Endometrial microvascular endothelial cells (primary cell): ENCODE measurements around the gene SPRED1. TPM values are rescaled to one million over a fixed set of nuclear protein-coding genes. Genes with fewer than 3 reads are reported as not detected.
"Not testable (repeated sequence)": the region's sequence is repeated elsewhere in the genome, so short reads cannot be mapped to it uniquely, and the experiment has no call there.

Experiments used
- in situ Hi-C: cut with HindIII; loops from 2 replicates; pipeline ENCODE4 v1.10.0; 2017; ENCODE audit warnings: low sequenced_read_pairs, low pct_unique_long_range_greater_than_20kb; ENCODE audit errors: inconsistent ontology term
- total RNA-seq: library from RNA; depleted of rRNA; stranded (reverse); fragments of >200 nt; gene quantifications from one replicate; pipeline ENCODE4 v1.2.3, GENCODE V29; 2015; ENCODE audit errors: inconsistent ontology term

The SPRED1 gene
- total RNA-seq, 1 donor from 2014 or later, result 8.3 TPM

GRCh38 chr15:38271895-38272294 is 19.3 kb downstream of the SPRED1 start:
- in situ Hi-C loops, result no loop called here

- in situ Hi-C loops, result not testable (repeated sequence)
Measured at GRCh38 chr15:38272431-38272830, 19.8 kb downstream of the SPRED1 start.

DNA sequence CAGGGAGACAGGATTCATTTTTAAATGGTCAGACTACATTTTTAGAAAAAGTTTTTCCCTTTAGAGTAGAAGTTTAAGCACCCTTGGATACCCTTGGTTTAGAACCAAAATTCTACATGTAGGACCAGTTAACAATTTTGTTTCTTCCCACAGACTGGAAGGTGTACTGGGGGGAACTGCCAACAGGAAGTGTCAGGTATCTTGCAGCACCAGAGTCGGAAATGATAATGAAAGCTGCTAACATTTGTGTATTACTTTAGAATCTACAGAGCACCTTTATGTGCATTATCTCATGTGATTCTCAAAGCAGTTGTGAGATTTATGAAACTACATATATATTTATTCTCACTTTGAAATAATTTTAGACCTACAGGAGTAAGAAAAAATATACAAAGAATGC is 21.5 kb downstream of the SPRED1 start:
- in situ Hi-C loops, result no loop called here

- in situ Hi-C loops, result no loop called here
Measured at GRCh38 chr15:38275959-38276358, 23.3 kb downstream of the SPRED1 start.

DNA sequence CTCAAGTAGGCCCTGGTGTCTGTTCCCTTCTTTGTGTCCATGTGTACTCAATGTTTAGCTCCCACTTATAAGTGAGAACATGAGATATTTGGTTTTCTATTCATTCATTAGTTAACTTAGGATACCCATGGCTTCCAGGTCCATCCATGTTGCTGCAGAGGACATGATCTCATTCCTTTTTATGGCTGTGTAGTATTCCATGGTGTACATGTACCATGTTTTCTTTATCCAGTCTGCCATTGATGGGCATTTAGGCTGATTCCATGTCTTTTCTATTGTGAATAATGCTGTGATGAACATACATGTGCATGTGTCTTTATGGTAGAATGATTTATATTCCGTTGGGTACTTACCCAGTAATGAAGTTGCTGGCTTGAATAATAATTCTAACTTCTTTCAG is 24.6 kb downstream of the SPRED1 start:
- in situ Hi-C loops, result not testable (repeated sequence)

DNA sequence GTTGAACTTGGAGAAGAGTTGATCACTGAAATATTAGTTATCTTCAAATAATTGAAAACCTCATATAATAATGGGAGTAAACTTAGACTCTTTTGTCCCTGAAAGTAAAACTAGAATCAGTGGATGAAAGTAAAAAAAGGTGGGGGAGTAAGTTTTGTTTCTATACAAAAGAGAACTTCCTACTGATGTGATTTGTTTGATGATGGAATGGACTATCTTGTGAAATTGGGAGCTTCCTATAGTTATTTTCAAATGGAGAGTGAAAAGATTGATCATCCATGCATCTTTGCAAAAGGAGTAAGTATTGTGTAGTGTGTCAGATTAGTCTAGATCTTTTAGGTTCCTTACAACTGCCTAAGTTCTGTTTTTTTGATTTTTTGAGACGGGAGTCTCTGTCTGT is 28.4 kb downstream of the SPRED1 start:
- in situ Hi-C loops, result no loop called here

DNA sequence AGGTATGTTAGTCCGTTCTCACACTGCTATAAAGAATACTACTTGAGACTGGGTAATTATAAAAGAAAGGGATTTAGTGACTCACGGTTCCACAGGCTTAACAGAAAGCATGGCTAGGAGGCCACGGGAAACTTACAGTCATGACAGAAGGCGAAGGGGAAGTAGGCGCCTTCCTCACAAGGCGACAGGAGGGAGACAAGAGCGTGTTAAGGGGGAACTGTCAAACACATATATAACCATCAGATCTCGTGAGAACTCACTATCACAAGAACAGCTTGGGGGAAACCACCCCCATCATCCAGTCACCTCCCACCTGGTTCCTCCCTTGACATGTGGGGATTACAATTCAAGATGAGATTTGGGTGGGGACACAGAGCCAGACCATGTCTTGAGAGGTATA is 30.4 kb downstream of the SPRED1 start:
- in situ Hi-C loops, result no loop called here

GRCh38 chr15:38285456-38285855 is 32.8 kb downstream of the SPRED1 start:
- in situ Hi-C loops, result no loop called here

DNA sequence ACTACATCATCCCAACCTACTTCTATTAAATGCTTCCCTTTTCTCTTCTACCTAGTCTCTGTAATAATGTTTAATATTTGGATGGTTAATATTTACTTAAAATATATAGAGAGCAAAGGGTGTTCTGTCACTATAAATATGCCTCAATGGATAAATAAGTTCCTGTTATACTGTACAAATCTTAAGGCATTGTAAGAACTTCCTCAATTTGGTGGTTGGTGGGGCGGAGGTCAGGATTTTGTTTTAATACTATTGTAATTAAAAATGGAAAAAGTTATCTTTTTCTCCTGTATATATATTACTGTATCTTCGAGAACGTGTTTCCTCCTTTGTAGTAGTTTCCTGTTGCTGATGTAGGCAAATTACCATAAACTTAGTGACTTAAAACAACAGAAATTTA is 41.5 kb downstream of the SPRED1 start:
- in situ Hi-C loops, result no loop called here

GRCh38 chr15:38297623-38298388 is 45.2 kb downstream of the SPRED1 start:
- in situ Hi-C loops, result no loop called here

- in situ Hi-C loops, result no loop called here
Measured at GRCh38 chr15:38299216-38299615, 46.6 kb downstream of the SPRED1 start.

DNA sequence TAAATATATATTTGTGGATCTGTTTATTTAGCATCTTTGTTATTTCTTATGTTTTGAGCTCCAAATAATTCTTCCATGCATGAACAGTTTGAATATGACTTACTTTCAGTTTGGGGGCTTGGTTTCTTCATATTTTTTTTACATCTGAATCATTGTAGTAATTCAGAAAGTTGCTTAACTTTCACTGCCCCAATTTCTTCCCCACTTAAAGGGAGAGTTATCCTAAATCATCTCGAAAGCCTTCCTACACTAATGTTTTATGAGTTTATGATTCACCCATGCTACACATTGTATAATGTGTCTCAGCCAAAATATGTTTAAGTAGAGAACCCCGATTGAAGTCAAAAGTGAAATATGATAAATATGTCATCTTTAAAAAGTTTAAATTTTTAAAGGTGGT is 47.8 kb downstream of the SPRED1 start:
- in situ Hi-C loops, result no loop called here

DNA sequence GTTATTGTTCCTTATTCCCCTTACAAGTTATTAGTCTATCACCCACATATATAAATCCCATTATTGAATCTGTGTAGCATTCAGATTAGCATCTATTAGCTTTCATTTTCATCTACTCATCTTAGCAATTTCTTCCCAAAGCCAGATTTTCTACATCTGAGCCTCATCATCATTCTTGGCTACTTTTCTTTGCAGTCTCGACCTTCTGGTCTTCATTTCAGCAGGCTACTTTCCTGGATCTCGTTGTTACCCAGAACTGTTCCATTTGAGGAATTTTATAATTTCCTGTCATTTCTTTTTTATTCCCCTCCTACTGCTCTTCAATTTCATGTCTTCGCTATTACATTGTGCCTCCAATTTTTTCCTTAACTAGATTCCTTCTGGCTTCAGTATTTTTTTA is 51.8 kb downstream of the SPRED1 start:
- in situ Hi-C loops, result no loop called here

GRCh38 chr15:38307251-38307650 is 54.6 kb downstream of the SPRED1 start:
- in situ Hi-C loops, result no loop called here

GRCh38 chr15:38307861-38308641 is 55.4 kb downstream of the SPRED1 start:
- in situ Hi-C loops, result no loop called here

GRCh38 chr15:38308797-38309196 is 56.2 kb downstream of the SPRED1 start:
- in situ Hi-C loops, result no loop called here

DNA sequence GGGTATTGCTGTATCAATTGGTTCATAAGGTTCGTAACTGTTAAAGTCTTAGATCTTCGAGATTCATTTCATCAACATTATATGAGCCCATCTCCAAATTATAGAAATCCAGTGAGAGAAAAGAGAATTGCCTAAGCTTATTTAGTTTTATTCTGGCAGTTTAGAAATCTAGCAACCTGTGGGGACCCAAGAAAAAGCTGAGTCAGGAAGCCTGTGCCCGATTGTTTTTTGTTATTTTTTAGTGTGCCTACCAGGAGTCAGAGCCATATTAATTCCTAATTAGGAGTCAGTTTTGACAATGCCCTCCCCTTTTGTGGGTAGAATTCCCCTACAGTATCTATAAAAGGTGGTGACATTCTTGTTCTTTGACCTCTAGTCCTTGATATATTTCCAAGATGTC is 59.6 kb downstream of the SPRED1 start:
- in situ Hi-C loops, result no loop called here

DNA sequence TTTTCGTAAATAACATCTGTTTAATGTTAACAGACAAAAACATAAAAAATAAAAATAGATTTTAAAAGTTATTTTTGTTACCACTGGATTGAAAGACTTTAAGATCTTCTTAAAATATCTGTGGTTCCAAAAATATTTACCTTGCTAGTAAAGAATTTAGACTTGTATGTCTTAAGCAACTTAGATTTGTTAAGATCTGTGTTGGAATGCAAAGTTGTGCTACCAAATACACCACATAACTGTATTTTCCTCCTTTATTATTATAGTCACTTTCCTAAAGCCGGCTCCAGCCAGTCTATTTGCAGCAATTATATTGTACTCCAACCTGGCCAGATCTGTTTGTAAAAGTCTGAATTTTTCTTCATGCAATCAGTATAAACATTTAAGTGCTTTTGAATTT is 63.7 kb downstream of the SPRED1 start:
- in situ Hi-C loops, result no loop called here

- in situ Hi-C loops, result no loop called here
Measured at GRCh38 chr15:38320181-38320580, 67.5 kb downstream of the SPRED1 start.

GRCh38 chr15:38320866-38321265 is 68.2 kb downstream of the SPRED1 start:
- in situ Hi-C loops, result no loop called here
